H1 (cell line): ENCODE results near the gene IDI1. TPM values are rescaled to one million over a fixed set of nuclear protein-coding genes. Genes with fewer than 3 reads are reported as not detected.

Experiments
- CTCF ChIA-PET: fragments of 300-600 bp; sonication (Branson Sonifier 250); formaldehyde crosslinking; loops from one replicate; lab custom pipeline; 2021; ENCODE audit not compliant: partially characterized antibody; lab: Charles Lee
- POLR2A ChIA-PET: fragments of 300-600 bp; sonication (Branson Sonifier 250); formaldehyde crosslinking; loops from one replicate; lab custom pipeline; 2021; ENCODE audit warnings: inconsistent platforms; ENCODE audit not compliant: partially characterized antibody; lab: Charles Lee
- DNase-seq, 2 experiments: peaks; one replicate each; pipeline versions ENCODE4 v3.0.0 to v3.0.0-alpha.2; 2010 to 2022; ENCODE audit warnings: low spot score in 2 of 2, low read depth in 1 of 2, mixed read lengths in 1 of 2
- FAIRE-seq: peaks from 2 replicates; lab custom pipeline; 2011; peaks lifted over from hg19 to GRCh38; lab: Jason Lieb, UNC
- H2AFZ ChIP-seq: 2 replicates; pipeline ENCODE4 v1.8.1; 2012; ENCODE audit warnings: low read length, inconsistent platforms
- H2AK5ac ChIP-seq: 2 replicates; pipeline ENCODE4 v1.6.1; 2013; ENCODE audit warnings: low read depth, low read length
- H2BK120ac ChIP-seq: replicated peaks from 2 replicates; pipeline ENCODE3; 2013; ENCODE audit warnings: low read depth, low read length, inconsistent platforms
- H2BK12ac ChIP-seq: 2 replicates; pipeline ENCODE4 v1.6.1; 2013; ENCODE audit warnings: low read depth, low read length
- H2BK15ac ChIP-seq: 2 replicates; pipeline ENCODE4 v1.6.1; 2013; ENCODE audit warnings: low read length
- H2BK20ac ChIP-seq: 2 replicates; pipeline ENCODE4 v1.6.1; 2013; ENCODE audit warnings: low read length
- H2BK5ac ChIP-seq: 2 replicates; pipeline ENCODE4 v1.6.1; 2013; ENCODE audit warnings: low read depth, low read length
- H3K14ac ChIP-seq: 2 replicates; pipeline ENCODE4 v1.6.1; 2013; ENCODE audit warnings: inconsistent platforms; ENCODE audit not compliant: insufficient read length
- H3K18ac ChIP-seq: 2 replicates; pipeline ENCODE4 v1.6.1; 2013; ENCODE audit warnings: low read length; ENCODE audit errors: extremely low read depth
- H3K23ac ChIP-seq: 2 replicates; pipeline ENCODE4 v1.6.1; 2013; ENCODE audit warnings: inconsistent platforms; ENCODE audit not compliant: insufficient read length
- H3K23me2 ChIP-seq: 2 replicates; pipeline ENCODE4 v1.6.1; 2013; ENCODE audit warnings: low read depth, low read length
- H3K27ac ChIP-seq: 2 replicates; pipeline ENCODE4 v1.6.1; 2011; ENCODE audit warnings: low read depth, low read length, inconsistent platforms
- H3K27me3 ChIP-seq, 4 experiments: replicated peaks in 1 of 4; 1 replicate in 1 of 4; 2 replicates in 3 of 4; pipeline versions ENCODE4 v1.6.1 to v1.8.1; 2011 to 2013; ENCODE audit warnings: low read length in 3 of 4, mild to moderate bottlenecking in 3 of 4, inconsistent platforms in 2 of 4, mixed read lengths in 2 of 4, moderate library complexity in 1 of 4; ENCODE audit not compliant: control insufficient read depth in 3 of 4, insufficient read depth in 3 of 4; ENCODE audit errors: extremely low read depth in 1 of 4
- H3K36me3 ChIP-seq, 4 experiments: 2 replicates each; pipeline versions ENCODE4 v1.6.1 to v1.8.1; 2011 to 2013; ENCODE audit warnings: mild to moderate bottlenecking in 4 of 4, low read length in 3 of 4, moderate library complexity in 2 of 4, control low read depth in 1 of 4, inconsistent platforms in 1 of 4; ENCODE audit not compliant: insufficient read depth in 4 of 4, control insufficient read depth in 2 of 4
- H3K4ac ChIP-seq: replicated peaks from 2 replicates; pipeline ENCODE3; 2013; ENCODE audit warnings: low read length, low read depth, mixed read lengths, inconsistent platforms; ENCODE audit not compliant: insufficient read length
- H3K4me1 ChIP-seq, 4 experiments: replicated peaks in 1 of 4; 1 replicate in 1 of 4; 2 replicates in 3 of 4; pipeline versions ENCODE4 v1.6.1 to v1.8.1; 2011 to 2013; ENCODE audit warnings: low read length in 3 of 4, inconsistent platforms in 2 of 4, mixed read lengths in 1 of 4; ENCODE audit not compliant: insufficient read depth in 4 of 4, control insufficient read depth in 3 of 4
- H3K4me2 ChIP-seq, 2 experiments: 2 replicates each; pipeline versions ENCODE4 v1.6.1 to v1.8.1; 2011 to 2013; ENCODE audit warnings: low read depth in 2 of 2, low read length in 2 of 2, control low read depth in 1 of 2, inconsistent platforms in 1 of 2, mild to moderate bottlenecking in 1 of 2; ENCODE audit not compliant: insufficient read depth in 1 of 2
- H3K4me3 ChIP-seq, 4 experiments: fragments of 200-600, 300-600 bp in 1 of 4; sonication (generic), shearing (Covaris generic), sonication (Bioruptor Twin) in 1 of 4; 2 replicates each; pipeline versions ENCODE4 v1.5.1 to v1.8.1; 2011 to 2016; ENCODE audit warnings: low read length in 4 of 4, low read depth in 3 of 4, control low read depth in 2 of 4, inconsistent platforms in 2 of 4, mild to moderate bottlenecking in 2 of 4, mixed read lengths in 1 of 4, moderate library complexity in 1 of 4; ENCODE audit not compliant: insufficient read depth in 2 of 4; ENCODE audit errors: extremely low read depth in 1 of 4
- H3K56ac ChIP-seq: replicated peaks from 2 replicates; pipeline ENCODE3; 2013; ENCODE audit warnings: low read depth, mild to moderate bottlenecking, mixed read lengths, low read length, inconsistent platforms; ENCODE audit not compliant: insufficient read length
- H3K79me1 ChIP-seq: 2 replicates; pipeline ENCODE4 v1.6.1; 2013; ENCODE audit warnings: low read depth, low read length, control low read depth
- H3K79me2 ChIP-seq, 2 experiments: 2 replicates each; pipeline versions ENCODE4 v1.6.1 to v1.8.1; 2012 to 2013; ENCODE audit warnings: low read length in 2 of 2, mild to moderate bottlenecking in 2 of 2, inconsistent platforms in 1 of 2; ENCODE audit not compliant: insufficient read depth in 2 of 2, control insufficient read depth in 1 of 2
- H3K9ac ChIP-seq, 4 experiments: replicated peaks in 1 of 4; 1 replicate in 1 of 4; 2 replicates in 3 of 4; pipeline versions ENCODE4 v1.6.1 to v1.8.1; 2011 to 2013; ENCODE audit warnings: low read depth in 3 of 4, low read length in 3 of 4, control low read depth in 2 of 4, mild to moderate bottlenecking in 2 of 4, moderate library complexity in 2 of 4, inconsistent platforms in 1 of 4; ENCODE audit errors: extremely low read depth in 1 of 4
- H3K9me3 ChIP-seq, 2 experiments: 2 replicates each; pipeline versions ENCODE4 v1.6.1 to v1.8.1; 2012 to 2013; ENCODE audit warnings: mild to moderate bottlenecking in 2 of 2, moderate library complexity in 2 of 2, control low read depth in 1 of 2, inconsistent platforms in 1 of 2, low read depth in 1 of 2, low read length in 1 of 2, mixed read lengths in 1 of 2; ENCODE audit not compliant: insufficient read depth in 2 of 2
- H4K20me1 ChIP-seq, 2 experiments: replicated peaks in 1 of 2; 2 replicates each; pipeline versions ENCODE3 to v1.8.1; 2011 to 2013; ENCODE audit warnings: inconsistent platforms in 2 of 2, low read length in 2 of 2, mild to moderate bottlenecking in 1 of 2; ENCODE audit not compliant: insufficient read depth in 2 of 2, control insufficient read depth in 1 of 2
- H4K5ac ChIP-seq: 2 replicates; pipeline ENCODE4 v1.6.1; 2013; ENCODE audit warnings: low read length, low read depth, mixed read lengths, inconsistent platforms; ENCODE audit not compliant: insufficient read length
- H4K8ac ChIP-seq: 2 replicates; pipeline ENCODE4 v1.8.0; 2013; ENCODE audit warnings: mild to moderate bottlenecking, moderate library complexity, low read length, inconsistent platforms; ENCODE audit not compliant: insufficient read depth; ENCODE audit errors: extremely low read depth
- H4K91ac ChIP-seq: replicated peaks from 2 replicates; pipeline ENCODE3; 2013; ENCODE audit warnings: low read length, mixed read lengths, inconsistent platforms; ENCODE audit not compliant: insufficient read length
- ASH2L ChIP-seq: fragments of 200-600, 300-600 bp; sonication (generic); IDR thresholded peaks from one replicate; pipeline ENCODE4 v1.7.1; 2017; ENCODE audit warnings: low read length
- BACH1 ChIP-seq: IDR thresholded peaks from 2 replicates; pipeline ENCODE4 v1.6.1; 2012; ENCODE audit warnings: low read length, improper control_type of control experiment
- BCL11A ChIP-seq, 2 experiments: IDR thresholded peaks; one replicate each; pipeline ENCODE4 v1.6.1; 2011; ENCODE audit warnings: low read depth in 2 of 2, low read length in 2 of 2, mild to moderate bottlenecking in 2 of 2
- BRCA1 ChIP-seq: IDR thresholded peaks from 2 replicates; pipeline ENCODE4 v1.6.1; 2012; ENCODE audit warnings: low read depth, low read length, improper control_type of control experiment
- CBX5 ChIP-seq: fragments of 300-800, 300-1000 bp; sonication (generic); IDR thresholded peaks from 2 replicates; pipeline ENCODE4 v1.7.1; 2016; ENCODE audit warnings: antibody characterized with exemption, low read length, low read depth
- CHD2 ChIP-seq: IDR thresholded peaks from 2 replicates; pipeline ENCODE4 v1.6.1; 2012; ENCODE audit warnings: low read length, improper control_type of control experiment
- MAFK ChIP-seq: IDR thresholded peaks from 2 replicates; pipeline ENCODE4 v1.6.1; 2012; ENCODE audit warnings: low read depth, mild to moderate bottlenecking, improper control_type of control experiment, low read length
- POLR2A ChIP-seq, 2 experiments: IDR thresholded peaks; 1 replicate in 1 of 2; 2 replicates in 1 of 2; pipeline ENCODE4 v1.6.1; 2011; ENCODE audit warnings: low read depth in 2 of 2, low read length in 2 of 2, mild to moderate bottlenecking in 2 of 2; ENCODE audit errors: control extremely low read depth in 1 of 2
- POLR2AphosphoS5 ChIP-seq: IDR thresholded peaks from 2 replicates; pipeline ENCODE4 v1.6.1; 2011; ENCODE audit warnings: low read depth, low read length
- SIN3A ChIP-seq, 2 experiments: IDR thresholded peaks in 1 of 2; conservative IDR thresholded peaks in 1 of 2; 2 replicates each; pipeline ENCODE4 v1.6.1; 2011 to 2012; ENCODE audit warnings: low read length in 2 of 2, improper control_type of control experiment in 1 of 2, low read depth in 1 of 2, mild to moderate bottlenecking in 1 of 2
- SP4 ChIP-seq: IDR thresholded peaks from 2 replicates; pipeline ENCODE4 v1.6.1; 2012; ENCODE audit warnings: low read length, inconsistent platforms
- TAF1 ChIP-seq: IDR thresholded peaks from 2 replicates; pipeline ENCODE4 v1.6.1; 2011; ENCODE audit warnings: mild to moderate bottlenecking, low read depth, low read length
- TBP ChIP-seq: IDR thresholded peaks from 2 replicates; pipeline ENCODE4 v1.6.1; 2011; ENCODE audit warnings: low read depth, low read length, improper control_type of control experiment
- USF2 ChIP-seq: IDR thresholded peaks from 2 replicates; pipeline ENCODE4 v1.6.1; 2011; ENCODE audit warnings: low read length, improper control_type of control experiment
- ZNF274 ChIP-seq: IDR thresholded peaks from 2 replicates; pipeline ENCODE4 v1.7.0; 2012; ENCODE audit warnings: low read length, borderline replicate concordance; ENCODE audit errors: extremely low read depth
- WGBS, 2 experiments: shearing (Covaris generic) in 1 of 2; methylation state at CpG; one replicate each; pipeline versions ENCODE4 v1.1.6 to v1.1.7; 2013 to 2015; ENCODE audit warnings: low lambda C conversion rate in 2 of 2, mixed read lengths in 2 of 2, inconsistent platforms in 1 of 2, low coverage in 1 of 2, missing lambda C conversion rate in 1 of 2; ENCODE audit not compliant: insufficient replicate concordance in 2 of 2, insufficient coverage in 1 of 2, insufficient read length in 1 of 2; ENCODE audit errors: extremely low coverage in 1 of 2, missing lambda C conversion rate in 1 of 2; 5-methylcytosine and 5-hydroxymethylcytosine counted together
- polyA plus RNA-seq, 7 experiments: library from polyadenylated mRNA; depleted of rRNA in 3 of 7; stranded (reverse) in 5 of 7; unstranded in 2 of 7; fragments of >200 nt in 5 of 7; fragments of 200-250 nt in 2 of 7; gene quantifications; 1 replicate in 5 of 7; 2 replicates in 1 of 7; 4 replicates in 1 of 7; pipeline versions ENCODE4 v1.2.1 to v1.2.3, GENCODE V29; 2011 to 2013; ENCODE audit warnings: missing spikeins in 2 of 7, mixed read lengths in 2 of 7
- total RNA-seq: library from RNA; stranded (reverse); fragmentation: NEBNext Ultra II Directional; extraction: Animal tissue kit (Norgen Biotek cat#: 25700); gene quantifications from 2 replicates; pipeline ENCODE4 v1.2.1, GENCODE V29; 2021

Gene IDI1
- total and polyA plus RNA-seq, 2 of the 8 experiments (the other 6 are each of a cell fraction or from before 2014, with no cell fraction given) = 35.3 to 56.6 TPM

DNA sequence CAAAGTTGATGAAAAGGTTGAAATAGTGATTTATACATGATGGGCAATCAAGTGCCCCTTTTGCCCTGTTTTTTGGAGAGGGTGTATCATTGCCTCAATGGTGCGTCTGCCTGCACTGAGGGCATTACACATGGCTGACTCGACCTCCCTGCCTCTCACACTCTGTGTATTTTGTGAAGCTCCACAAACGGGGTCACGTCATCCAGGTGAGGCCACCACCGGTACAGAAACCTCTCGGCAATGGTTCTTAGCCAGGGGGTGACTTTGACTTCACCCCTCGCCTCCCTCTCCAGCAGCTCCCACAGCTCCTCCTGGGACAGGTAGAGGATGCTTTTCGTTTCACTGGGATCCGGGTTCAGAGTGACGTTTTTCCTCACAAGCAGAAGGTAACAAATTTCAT lies 29.6 kb downstream of the IDI1 start:
- CTCF ChIA-PET = interaction anchor here (0.6 to 0.9 kb wide), 2 partner anchors 11 to 111 kb away, joined by 3 read pairs; no protein-coding TSS in a partner anchor
- H3K27me3 ChIP-seq = no peaks in the 10 kb centered on the region
- no peak overlapping the region for H3K27ac ChIP-seq
- no peak overlapping the region for H2BK120ac ChIP-seq
- no peak overlapping the region for H2AK5ac ChIP-seq
- H3K23ac ChIP-seq = no peak overlapping the region
- no peak overlapping the region; the same call in 1 of the 2 replicates for H4K8ac ChIP-seq
- H3K4me3 ChIP-seq = no peak overlapping the region
- no peak overlapping the region for H2BK15ac ChIP-seq
- FAIRE-seq (no peak), DNase-seq (no peak)
- H4K91ac ChIP-seq = no peak overlapping the region
- no peak overlapping the region for H2BK20ac ChIP-seq
- H2AFZ ChIP-seq = no peak overlapping the region
- H3K23me2 ChIP-seq = no peaks in the 10 kb centered on the region
- H2BK12ac ChIP-seq = no peak overlapping the region
- H3K14ac ChIP-seq = no peak overlapping the region
- H3K36me3 ChIP-seq = peaks cover 22 to 48% (median 41%) of the 10 kb centered on the region in 4 experiments
- H4K20me1 ChIP-seq = peaks cover 0 to 7% of the 10 kb centered on the region in 2 experiments
- H3K4me2 ChIP-seq = no peak overlapping the region
- H3K4ac ChIP-seq = no peak overlapping the region
- H3K4me1 ChIP-seq = no peaks in the 10 kb centered on the region; a peak in 1 of 7 replicates
- H3K79me2 ChIP-seq = no peaks in the 10 kb centered on the region
- POLR2A ChIA-PET = interaction anchor here (0.7 to 3.1 kb wide), 10 partner anchors 11 to 271 kb away, joined by 3 to 14 read pairs (median 4); partner anchors contain the start of gene WDR37
- no peak overlapping the region for H3K9ac ChIP-seq
- no peak overlapping the region for H2BK5ac ChIP-seq
- peak; percentile 78 for TF ChIP-seq POLR2AphosphoS5
- TF ChIP-seq SIN3A (conservative IDR thresholded peaks at IDR 0.05 in 1 of 2, IDR thresholded peaks at IDR 0.05 in 1 of 2; ENCODE audit: low read depth in 1 of 2, low read length in 2 of 2) = no peak
- no peak for TF ChIP-seq SP4
- no peak for TF ChIP-seq BACH1
- TF ChIP-seq USF2 = no peak
- TF ChIP-seq MAFK = no peak
- no peak for TF ChIP-seq BRCA1
- no peak for TF ChIP-seq CHD2
- TF ChIP-seq TBP = no peak
- TF ChIP-seq BCL11A (IDR thresholded peaks at IDR 0.05; ENCODE audit: low read depth in 2 of 2, low read length in 2 of 2) = no peak
- TF ChIP-seq ZNF274 = no peak
- TF ChIP-seq POLR2A (IDR thresholded peaks at IDR 0.05; ENCODE audit: control extremely low read depth in 1 of 2, low read depth in 2 of 2, low read length in 2 of 2) = peak in 1 of 2 experiments; percentile 59; a peak in 1 of 3 replicates
- TF ChIP-seq CBX5 = no peak
- TF ChIP-seq ASH2L = no peak
- TF ChIP-seq TAF1 = no peak
- no peak overlapping the region for H3K18ac ChIP-seq
- no peaks in the 10 kb centered on the region for H3K9me3 ChIP-seq
- no peak overlapping the region for H4K5ac ChIP-seq
- H3K56ac ChIP-seq = no peak overlapping the region
- 90% methylated on average over 10 of the region's 10 CpGs; no CpG with 5 or more reads in 1 of the 2 experiments for WGBS, 2 experiments
- no peaks in the 10 kb centered on the region; the same call in 1 of the 2 replicates for H3K79me1 ChIP-seq
